ENCODE measurements around the gene CORO1C. TPM values are rescaled to one million over a fixed set of nuclear protein-coding genes. Genes with fewer than 3 reads are reported as not detected.

CORO1C gene
- polyA plus RNA-seq, 2 of the 4 experiments (the other 2 are of a cell fraction): 166 to 245 TPM

- Histone ChIP-seq H3K27ac (peak overlapping the region; percentile 61 to 80; a peak in 5 of 6 replicates), H3K9me3 (no peaks in the 10 kb centered on the region), H3K4me2 (peak overlapping the region; percentile 68), H3K4me1 (peaks cover 9% of the 10 kb centered on the region), H3K4me3 (peak overlapping the region; percentile 42)
- POLR2A ChIA-PET: no interaction called here
- DNase-seq (ENCODE audit: low read depth in 1 of 2, low spot score in 1 of 2) (peak; percentile 71 to 84), ATAC-seq (peak; percentile 81 to 87), FAIRE-seq (no peak)
- CTCF ChIA-PET: interaction anchor here (0.6 to 3.1 kb wide), 11 partner anchors 13 to 104 kb away, joined by 3 to 13 read pairs (median 4); no protein-coding TSS in a partner anchor
- peak; percentile 82; the same call in 1 of the 2 replicates for TF ChIP-seq KDM1A (IDR thresholded peaks at IDR 0.05; ENCODE audit: low read depth)
- TF ChIP-seq TP53 (CRISPR knock-in tag; IDR thresholded peaks at IDR 0.05): no peak
- TF ChIP-seq RAD21 (conservative IDR thresholded peaks at IDR 0.05 in 1 of 2, IDR thresholded peaks at IDR 0.05 in 1 of 2): 0 out of 5 replicates have a peak, but pooled peaks of 1 of the 2 experiments have one; percentile 18
- WGBS (ENCODE audit: missing lambda C conversion rate): 43% methylated on average over 11 of the region's 40 CpGs
Observed at GRCh38 chr12:108768591-108769500, 37.5 kb upstream of the CORO1C start.

- TF ChIP-seq HOXA7 (CRISPR knock-in tag; IDR thresholded peaks at IDR 0.05): no peak
- TF ChIP-seq POLR2AphosphoS2 (conservative IDR thresholded peaks at IDR 0.05; ENCODE audit: low read length): no peak
- TF ChIP-seq RNF2 (IDR thresholded peaks at IDR 0.05; ENCODE audit: borderline replicate concordance, low read depth): no peak
- FAIRE-seq: no peak
- POLR2A ChIA-PET: no interaction called here
- H3K9me3 ChIP-seq: no peaks in the 10 kb centered on the region
- no peak overlapping the region for H3K27ac ChIP-seq
- no peak for DNase-seq (ENCODE audit: low read depth in 1 of 2, low spot score in 1 of 2)
- H3K4me2 ChIP-seq: no peak overlapping the region
- peaks cover 9% of the 10 kb centered on the region for H3K4me1 ChIP-seq
- ATAC-seq: no peak
- CTCF ChIA-PET: interaction anchor here (0.7 to 3.1 kb wide), 4 partner anchors 31 to 400 kb away, joined by 3 to 12 read pairs (median 6); no protein-coding TSS in a partner anchor
- H3K4me3 ChIP-seq: no peak overlapping the region
- WGBS (ENCODE audit: missing lambda C conversion rate): 95% methylated on average over 6 of the region's 6 CpGs
Observed at GRCh38 chr12:108766294-108766693, 35.0 kb upstream of the CORO1C start.

GRCh38 chr12:108765289-108765764 lies 34.0 kb upstream of the CORO1C start:
- no peak for FAIRE-seq
- 82% methylated on average over 9 of the region's 10 CpGs for WGBS (ENCODE audit: missing lambda C conversion rate)
- ATAC-seq: no peak
- no peak for DNase-seq (ENCODE audit: low read depth in 1 of 2, low spot score in 1 of 2)
- CTCF ChIA-PET: interaction anchor here (1.6 kb wide), 1 partner anchor 101 kb away, joined by 6 read pairs; no protein-coding TSS in a partner anchor
- Histone ChIP-seq H3K4me3 (no peak overlapping the region), H3K27ac (0 out of 6 replicates have a peak overlapping the region, but pooled peaks of 1 of the 2 experiments have one; percentile 18), H3K4me2 (no peak overlapping the region), H3K4me1 (peaks cover 9% of the 10 kb centered on the region), H3K9me3 (no peaks in the 10 kb centered on the region)
- TF ChIP-seq HOXA7 (CRISPR knock-in tag; IDR thresholded peaks at IDR 0.05): no peak
- TF ChIP-seq ZFP36 (IDR thresholded peaks at IDR 0.05; ENCODE audit: borderline replicate concordance, partially characterized antibody): no peak
- TF ChIP-seq, protein P1, sequence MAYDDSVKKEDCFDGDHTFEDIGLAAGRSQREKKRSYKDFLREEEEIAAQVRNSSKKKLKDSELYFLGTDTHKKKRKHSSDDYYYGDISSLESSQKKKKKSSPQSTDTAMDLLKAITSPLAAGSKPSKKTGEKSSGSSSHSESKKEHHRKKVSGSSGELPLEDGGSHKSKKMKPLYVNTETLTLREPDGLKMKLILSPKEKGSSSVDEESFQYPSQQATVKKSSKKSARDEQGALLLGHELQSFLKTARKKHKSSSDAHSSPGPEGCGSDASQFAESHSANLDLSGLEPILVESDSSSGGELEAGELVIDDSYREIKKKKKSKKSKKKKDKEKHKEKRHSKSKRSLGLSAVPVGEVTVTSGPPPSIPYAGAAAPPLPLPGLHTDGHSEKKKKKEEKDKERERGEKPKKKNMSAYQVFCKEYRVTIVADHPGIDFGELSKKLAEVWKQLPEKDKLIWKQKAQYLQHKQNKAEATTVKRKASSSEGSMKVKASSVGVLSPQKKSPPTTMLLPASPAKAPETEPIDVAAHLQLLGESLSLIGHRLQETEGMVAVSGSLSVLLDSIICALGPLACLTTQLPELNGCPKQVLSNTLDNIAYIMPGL (CRISPR knock-in tag; IDR thresholded peaks at IDR 0.05; ENCODE audit: borderline replicate concordance): no peak
- TF ChIP-seq CBX2 (IDR thresholded peaks at IDR 0.05; ENCODE audit: borderline replicate concordance, low read depth): no peak
- TF ChIP-seq, protein P2, sequence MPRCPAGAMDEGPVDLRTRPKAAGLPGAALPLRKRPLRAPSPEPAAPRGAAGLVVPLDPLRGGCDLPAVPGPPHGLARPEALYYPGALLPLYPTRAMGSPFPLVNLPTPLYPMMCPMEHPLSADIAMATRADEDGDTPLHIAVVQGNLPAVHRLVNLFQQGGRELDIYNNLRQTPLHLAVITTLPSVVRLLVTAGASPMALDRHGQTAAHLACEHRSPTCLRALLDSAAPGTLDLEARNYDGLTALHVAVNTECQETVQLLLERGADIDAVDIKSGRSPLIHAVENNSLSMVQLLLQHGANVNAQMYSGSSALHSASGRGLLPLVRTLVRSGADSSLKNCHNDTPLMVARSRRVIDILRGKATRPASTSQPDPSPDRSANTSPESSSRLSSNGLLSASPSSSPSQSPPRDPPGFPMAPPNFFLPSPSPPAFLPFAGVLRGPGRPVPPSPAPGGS (IDR thresholded peaks at IDR 0.05): no peak
- POLR2A ChIA-PET: no interaction called here

DNA sequence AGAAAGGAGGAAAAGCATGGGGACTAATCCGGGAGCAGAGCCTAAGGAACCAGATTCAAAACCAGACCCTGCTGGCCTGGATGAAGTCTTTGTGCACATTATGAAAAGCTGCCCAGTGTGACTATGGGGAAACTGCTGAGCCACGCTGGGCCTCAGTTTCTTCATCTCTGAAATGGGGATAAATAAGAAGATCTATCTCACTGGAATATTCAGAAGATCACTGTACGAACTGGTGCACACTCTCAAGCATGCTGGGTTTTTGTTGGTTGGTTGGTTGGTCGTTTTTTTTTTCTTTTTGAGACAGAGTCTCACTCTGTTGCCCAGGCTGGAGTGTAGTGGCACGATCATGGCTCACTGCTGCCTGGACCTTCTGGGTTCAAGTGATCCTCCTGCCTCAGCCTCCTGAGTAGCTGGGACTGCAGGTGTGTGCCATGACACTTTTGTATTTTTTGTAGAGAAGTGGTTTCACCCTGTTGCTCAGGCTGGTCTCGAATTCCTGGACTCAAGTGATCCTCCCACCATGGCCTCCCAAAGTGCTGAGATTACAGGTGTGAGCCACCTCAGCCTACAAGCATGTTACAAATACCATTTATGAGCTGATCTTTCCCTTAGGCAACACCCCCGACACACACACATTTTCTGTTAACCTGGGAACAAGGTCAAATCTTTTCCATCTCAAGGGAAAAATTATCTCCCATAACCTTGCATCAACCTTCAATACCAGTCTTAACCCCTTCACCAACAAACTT lies 33.4 kb upstream of the CORO1C start:
- Histone ChIP-seq H3K4me3 (no peak overlapping the region), H3K27ac (0 out of 6 replicates have a peak overlapping the region, but pooled peaks of 1 of the 2 experiments have one; percentile 18), H3K9me3 (no peaks in the 10 kb centered on the region), H3K4me1 (peaks cover 9% of the 10 kb centered on the region), H3K4me2 (no peak overlapping the region)
- TF ChIP-seq HES2 (IDR thresholded peaks at IDR 0.05): no peak
- TF ChIP-seq POLR2A (IDR thresholded peaks at IDR 0.05; ENCODE audit: low read length): no peak
- TF ChIP-seq JUN (IDR thresholded peaks at IDR 0.05): no peak
- TF ChIP-seq HEYL (CRISPR knock-in tag; IDR thresholded peaks at IDR 0.05): no peak
- TF ChIP-seq FOSB (CRISPR knock-in tag; IDR thresholded peaks at IDR 0.05): no peak
- no peak for TF ChIP-seq EP300 (IDR thresholded peaks at IDR 0.05)
- ATAC-seq (no peak), FAIRE-seq (no peak), DNase-seq (ENCODE audit: low read depth in 1 of 2, low spot score in 1 of 2) (no peak)
- POLR2A ChIA-PET: no interaction called here
- CTCF ChIA-PET: interaction anchor here (1.6 kb wide), 1 partner anchor 100 kb away, joined by 6 read pairs; no protein-coding TSS in a partner anchor
- 74% methylated on average over 7 of the region's 7 CpGs for WGBS (ENCODE audit: missing lambda C conversion rate)
